ENCODE measurements around the gene DDX39B.
"Not testable (repeated sequence)": the region's sequence is repeated elsewhere in the genome, so short reads cannot be mapped to it uniquely, and the experiment has no call there.

The DDX39B gene

GRCh38 chr6:31525932-31526591 is 15.7 kb downstream of the DDX39B start:
- DNase-seq: no peak

- DNase-seq: no peak
Observed at GRCh38 chr6:31525553-31525931, 16.3 kb downstream of the DDX39B start.

- DNase-seq: no peak
Observed at GRCh38 chr6:31521835-31522234, 20.0 kb downstream of the DDX39B start.

- no peak for DNase-seq
Observed at GRCh38 chr6:31513456-31514165, 28.2 kb downstream of the DDX39B start.

- no peak for DNase-seq
Observed at GRCh38 chr6:31510007-31510406, 31.8 kb downstream of the DDX39B start.

- DNase-seq: not testable (repeated sequence)
Observed at GRCh38 chr6:31509036-31509435, 32.8 kb downstream of the DDX39B start.

GRCh38 chr6:31502586-31502985 is 39.2 kb downstream of the DDX39B start:
- DNase-seq: peak; percentile 46

GRCh38 chr6:31499648-31500047 is 42.2 kb downstream of the DDX39B start:
- DNase-seq: not testable (repeated sequence)

- DNase-seq: no peak
Observed at GRCh38 chr6:31498748-31499147, 43.1 kb downstream of the DDX39B start.

GRCh38 chr6:31497531-31498476 is 44.0 kb downstream of the DDX39B start, which contains the start of gene MICB:
MICB (plus strand) TSS chr6:31498145; CDS start chr6:31498194, 49 bp downstream.
- DNase-seq: peak; percentile 35

- DNase-seq: not testable (repeated sequence)
Observed at GRCh38 chr6:31496826-31497225, 45.0 kb downstream of the DDX39B start.

GRCh38 chr6:31495580-31495979 is 46.2 kb downstream of the DDX39B start:
- DNase-seq: no peak

GRCh38 chr6:31493875-31494694 is 47.7 kb downstream of the DDX39B start:
- peak; percentile 60 for DNase-seq

GRCh38 chr6:31493550-31493874 is 48.3 kb downstream of the DDX39B start:
- DNase-seq: not testable (repeated sequence)

GRCh38 chr6:31490115-31490873 is 51.5 kb downstream of the DDX39B start:
- DNase-seq: no peak

- no peak for DNase-seq
Observed at GRCh38 chr6:31489086-31489485, 52.7 kb downstream of the DDX39B start.

- not testable (repeated sequence) for DNase-seq
Observed at GRCh38 chr6:31487674-31488073, 54.1 kb downstream of the DDX39B start.

- DNase-seq: not testable (repeated sequence)
Observed at GRCh38 chr6:31486065-31486837, 55.6 kb downstream of the DDX39B start.

GRCh38 chr6:31485055-31485454 is 56.7 kb downstream of the DDX39B start:
- DNase-seq: no peak

GRCh38 chr6:31483392-31483791 is 58.4 kb downstream of the DDX39B start:
- DNase-seq: no peak

GRCh38 chr6:31480574-31480973 is 61.2 kb downstream of the DDX39B start:
- DNase-seq: no peak

Measured in MV-4-11 (cell line).